ENCODE measurements around the gene SETDB2. TPM values are rescaled to one million over a fixed set of nuclear protein-coding genes. Genes with fewer than 3 reads are reported as not detected.

Gene SETDB2
- polyA plus RNA-seq, 3 donors from 2014 or later = 5.5 to 8.8 (median 7.5) TPM

DNA sequence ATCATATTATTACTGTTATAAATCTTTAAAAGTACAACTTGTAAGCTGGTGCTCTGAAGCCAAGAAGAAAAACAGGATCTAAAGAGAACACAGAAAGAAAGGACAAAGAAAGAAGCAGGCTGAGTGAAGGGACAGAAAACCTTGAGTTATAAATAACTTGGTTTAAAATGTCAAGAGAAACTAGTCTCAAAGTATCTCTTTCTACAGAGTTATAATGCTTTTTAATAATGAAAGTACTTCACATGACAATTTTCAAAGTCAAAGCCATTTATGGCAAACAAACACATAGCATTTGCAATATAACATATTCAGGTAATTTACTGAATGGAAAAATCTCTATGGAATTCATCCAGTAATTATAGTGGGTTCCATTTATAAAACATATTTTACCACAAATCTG lies 33.6 kb upstream of the SETDB2 start:
- H3K27ac Mint-ChIP-seq = no peak overlapping the region

GRCh38 chr13:49411353-49411752 lies 32.7 kb upstream of the SETDB2 start:
- Mint-ChIP-seq H3K4me1 (no peaks in the 10 kb centered on the region), H3K27me3 (ENCODE audit: low read depth in 3 of 3) (peaks cover 0 to 3% (median 0%) of the 10 kb centered on the region in 3 donors), H3K27ac (no peak overlapping the region), H3K36me3 (peaks cover 0 to 15% (median 3%) of the 10 kb centered on the region in 3 donors), H3K4me3 (no peak overlapping the region), H3K9me3 (peaks cover 0 to 5% (median 1%) of the 10 kb centered on the region in 6 donors)
- DNase-seq = no peak

More for the DNA sequence above, 33.6 kb upstream of the SETDB2 start:
- Mint-ChIP-seq H3K27me3 (ENCODE audit: low read depth in 3 of 3) (peaks cover 0 to 3% (median 0%) of the 10 kb centered on the region in 3 donors), H3K9me3 (peaks cover 0 to 10% (median 2%) of the 10 kb centered on the region in 6 donors), H3K36me3 (peaks cover 3 to 15% (median 4%) of the 10 kb centered on the region in 3 donors), H3K4me1 (no peaks in the 10 kb centered on the region), H3K4me3 (no peak overlapping the region)
- no peak for DNase-seq

GRCh38 chr13:49412749-49413148 lies 31.3 kb upstream of the SETDB2 start:
- H3K27ac Mint-ChIP-seq = no peak overlapping the region
- peaks cover 0 to 15% (median 3%) of the 10 kb centered on the region in 3 donors for H3K36me3 Mint-ChIP-seq
- H3K4me1 Mint-ChIP-seq = no peaks in the 10 kb centered on the region

DNA sequence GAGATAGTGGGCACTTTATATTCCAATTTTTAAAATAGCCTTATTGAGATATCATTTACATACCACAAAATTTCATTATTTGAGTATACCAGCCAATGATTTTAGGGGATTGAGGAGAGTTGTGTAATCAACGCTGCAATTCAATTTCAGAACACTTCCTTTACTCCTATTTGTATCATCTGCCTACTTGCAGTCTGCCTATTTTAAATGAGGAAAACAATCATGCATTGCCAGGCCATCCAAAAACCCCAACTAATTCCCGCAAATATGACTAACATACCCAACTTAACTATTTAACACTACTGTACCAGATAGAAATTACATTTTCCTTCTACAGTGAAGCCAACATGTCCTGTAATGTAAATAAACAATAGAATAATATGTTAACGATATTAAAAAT lies 26.9 kb upstream of the SETDB2 start:
- Mint-ChIP-seq H3K27me3 (ENCODE audit: low read depth in 3 of 3) (peaks cover 0 to 2% (median 0%) of the 10 kb centered on the region in 3 donors), H3K36me3 (peaks cover 0 to 18% (median 3%) of the 10 kb centered on the region in 3 donors), H3K4me1 (no peaks in the 10 kb centered on the region), H3K27ac (no peak overlapping the region), H3K4me3 (no peak overlapping the region), H3K9me3 (no peaks in the 10 kb centered on the region)
- no peak for DNase-seq

More at GRCh38 chr13:49412749-49413148, 31.3 kb upstream of the SETDB2 start:
- H3K27me3 Mint-ChIP-seq (ENCODE audit: low read depth in 3 of 3) = peaks cover 0 to 3% (median 0%) of the 10 kb centered on the region in 3 donors
- no peak overlapping the region for H3K4me3 Mint-ChIP-seq
- no peak for DNase-seq
- no peaks in the 10 kb centered on the region for H3K9me3 Mint-ChIP-seq

DNA sequence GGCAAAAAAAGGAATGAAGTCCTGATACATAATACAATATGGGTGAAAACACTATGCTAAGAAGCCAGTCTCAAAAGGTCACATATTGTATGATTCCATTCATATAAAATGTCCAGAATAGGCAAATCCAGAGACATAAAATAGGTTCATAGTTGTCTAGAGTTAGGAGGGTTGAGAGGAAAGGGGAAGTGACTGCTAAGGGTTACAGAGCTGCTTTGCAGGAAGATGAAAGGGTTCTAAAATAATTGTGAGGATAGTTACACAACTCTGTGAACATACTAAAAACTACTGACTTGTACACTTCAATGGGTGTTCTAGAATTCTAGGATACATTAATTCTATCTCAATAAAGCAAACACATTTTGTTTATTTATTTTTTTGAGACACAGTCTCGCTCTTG lies 25.9 kb upstream of the SETDB2 start:
- no peak overlapping the region for H3K27ac Mint-ChIP-seq
- peaks cover 0 to 18% (median 3%) of the 10 kb centered on the region in 3 donors for H3K36me3 Mint-ChIP-seq
- no peaks in the 10 kb centered on the region for H3K4me1 Mint-ChIP-seq
- no peaks in the 10 kb centered on the region for H3K9me3 Mint-ChIP-seq
- peaks cover 0 to 2% (median 2%) of the 10 kb centered on the region in 3 donors for H3K27me3 Mint-ChIP-seq (ENCODE audit: low read depth in 3 of 3)
- no peak overlapping the region for H3K4me3 Mint-ChIP-seq
- no peak for DNase-seq

DNA sequence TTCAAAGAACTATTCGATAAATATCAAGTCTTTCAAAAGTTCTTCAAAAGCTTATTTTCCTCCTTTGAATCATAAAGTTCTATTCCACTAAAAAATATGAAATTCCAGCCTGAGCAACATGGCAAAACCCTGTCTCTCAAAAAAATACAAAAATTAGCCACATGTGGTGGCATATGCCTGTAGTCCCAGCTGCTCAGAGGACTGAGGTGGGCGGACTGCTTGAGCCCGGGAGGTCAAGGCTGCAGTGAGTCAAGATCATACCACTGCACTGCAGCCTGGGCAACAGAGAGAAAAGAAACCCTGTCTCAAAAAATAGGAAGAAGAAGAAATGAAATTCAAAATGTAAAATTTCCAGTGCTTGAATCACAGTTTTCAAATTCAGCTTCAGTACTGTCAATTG lies 24.8 kb upstream of the SETDB2 start:
- no peak for DNase-seq
- peaks cover 0 to 2% (median 2%) of the 10 kb centered on the region in 3 donors for H3K27me3 Mint-ChIP-seq (ENCODE audit: low read depth in 3 of 3)
- H3K27ac Mint-ChIP-seq = no peak overlapping the region
- no peaks in the 10 kb centered on the region for H3K9me3 Mint-ChIP-seq
- no peak overlapping the region for H3K4me3 Mint-ChIP-seq
- peaks cover 0 to 7% (median 3%) of the 10 kb centered on the region in 3 donors for H3K36me3 Mint-ChIP-seq
- H3K4me1 Mint-ChIP-seq = no peaks in the 10 kb centered on the region

GRCh38 chr13:49421391-49421790 lies 22.7 kb upstream of the SETDB2 start:
- H3K9me3 Mint-ChIP-seq = no peaks in the 10 kb centered on the region
- H3K4me1 Mint-ChIP-seq = no peaks in the 10 kb centered on the region
- peak in 1 of 3 donors; percentile 30 for DNase-seq

DNA sequence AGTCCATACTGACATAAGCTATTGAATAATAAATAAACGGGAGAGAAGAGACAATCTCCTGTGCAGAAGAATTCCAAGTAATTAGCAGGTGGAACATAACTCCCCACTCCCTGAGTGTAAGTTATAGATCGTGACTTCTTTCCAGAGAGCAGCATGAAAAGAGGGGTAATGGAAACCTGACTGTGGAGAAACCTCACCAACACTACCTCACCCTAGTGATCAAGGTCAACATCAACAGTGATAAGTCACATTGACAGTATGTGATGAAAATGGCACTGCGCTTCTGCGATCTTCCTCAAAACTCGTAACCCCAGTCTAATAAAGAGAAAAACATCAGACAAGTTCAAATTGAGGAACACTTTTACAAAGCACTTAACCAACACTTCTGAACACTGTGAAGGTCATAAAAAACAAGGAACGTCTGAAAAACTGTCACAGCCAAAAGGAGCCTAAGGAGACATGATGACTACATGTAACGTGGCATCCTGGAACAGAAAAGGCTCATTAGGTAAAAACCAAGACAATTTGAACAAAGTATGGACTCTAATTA lies 20.0 kb upstream of the SETDB2 start:
- Mint-ChIP-seq H3K27me3 (ENCODE audit: low read depth in 3 of 3) (peaks cover 0 to 2% (median 2%) of the 10 kb centered on the region in 3 donors), H3K4me1 (no peaks in the 10 kb centered on the region), H3K4me3 (no peak overlapping the region), H3K9me3 (no peaks in the 10 kb centered on the region), H3K36me3 (peaks cover 0 to 14% (median 3%) of the 10 kb centered on the region in 3 donors), H3K27ac (no peak overlapping the region)
- no peak for DNase-seq

More at GRCh38 chr13:49421391-49421790, 22.7 kb upstream of the SETDB2 start:
- no peak overlapping the region for H3K27ac Mint-ChIP-seq
- peaks cover 0 to 7% (median 3%) of the 10 kb centered on the region in 3 donors for H3K36me3 Mint-ChIP-seq
- H3K27me3 Mint-ChIP-seq (ENCODE audit: low read depth in 3 of 3) = peaks cover 0 to 2% (median 2%) of the 10 kb centered on the region in 3 donors
- no peak overlapping the region for H3K4me3 Mint-ChIP-seq

DNA sequence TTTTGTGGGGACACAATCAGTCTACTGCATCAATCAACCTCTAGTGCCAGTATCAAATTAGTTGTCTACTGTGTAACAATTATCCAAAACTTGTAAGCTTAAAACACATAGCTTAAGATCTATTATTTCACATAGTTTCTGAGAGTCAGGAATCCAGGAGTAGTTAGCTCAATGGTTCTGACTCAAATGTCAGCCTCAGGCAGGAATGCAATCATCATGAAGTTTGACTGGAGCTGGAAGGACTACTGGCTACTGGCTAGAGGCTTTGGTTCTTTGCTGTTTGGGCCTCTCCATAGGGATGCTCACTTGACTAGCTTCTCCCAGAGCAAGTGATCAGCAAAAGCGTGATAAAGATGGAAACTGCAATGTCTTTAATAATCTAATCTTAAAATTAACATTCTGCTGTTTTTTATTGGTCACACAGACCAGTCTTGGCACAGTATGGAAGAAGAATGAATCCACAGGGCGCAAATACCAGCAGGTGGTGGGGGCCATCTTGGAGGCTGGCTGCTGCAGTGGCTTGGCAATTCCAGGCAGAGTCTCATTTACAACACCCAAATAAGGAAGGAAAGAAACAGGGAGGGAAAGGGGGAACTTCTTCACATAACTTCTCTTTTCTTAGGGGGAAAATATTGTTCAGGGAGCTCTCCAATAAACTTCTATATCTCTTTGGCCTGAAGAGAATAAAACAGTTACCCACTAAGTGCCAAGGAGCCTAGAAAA lies 15.9 kb upstream of the SETDB2 start:
- Mint-ChIP-seq H3K27me3 (ENCODE audit: low read depth in 3 of 3) (no peaks in the 10 kb centered on the region), H3K4me3 (no peak overlapping the region), H3K4me1 (no peaks in the 10 kb centered on the region), H3K27ac (no peak overlapping the region), H3K9me3 (no peaks in the 10 kb centered on the region), H3K36me3 (peaks cover 9 to 15% (median 10%) of the 10 kb centered on the region in 3 donors)
- no peak for DNase-seq

GRCh38 chr13:49429121-49429520 lies 15.0 kb upstream of the SETDB2 start:
- Mint-ChIP-seq H3K9me3 (no peaks in the 10 kb centered on the region), H3K36me3 (peaks cover 12 to 21% (median 12%) of the 10 kb centered on the region in 3 donors), H3K4me1 (no peaks in the 10 kb centered on the region), H3K27me3 (ENCODE audit: low read depth in 3 of 3) (no peaks in the 10 kb centered on the region), H3K4me3 (no peak overlapping the region), H3K27ac (no peak overlapping the region)
- DNase-seq = no peak

DNA sequence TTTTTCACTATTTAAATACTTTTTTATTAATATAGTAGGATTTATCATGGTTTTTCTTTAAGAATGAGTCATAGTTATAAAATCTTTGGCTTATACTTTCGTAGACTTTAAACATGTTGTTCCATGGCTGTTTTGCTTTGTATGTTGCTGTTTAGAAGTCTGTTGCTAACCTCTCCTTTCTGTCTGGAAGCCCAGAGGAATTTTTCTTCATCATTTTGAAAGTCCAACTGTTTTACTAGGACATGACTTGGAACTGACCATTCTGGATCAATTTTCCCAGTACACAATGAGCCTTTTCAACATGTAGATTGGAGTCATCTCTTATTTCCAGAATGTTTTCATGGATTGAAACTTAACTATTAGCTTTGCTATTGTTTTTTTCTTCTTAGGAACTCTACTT lies 8.1 kb upstream of the SETDB2 start:
- Mint-ChIP-seq H3K9me3 (no peaks in the 10 kb centered on the region), H3K27ac (no peak overlapping the region), H3K27me3 (ENCODE audit: low read depth in 3 of 3) (peaks cover 0 to 1% (median 0%) of the 10 kb centered on the region in 3 donors), H3K4me3 (no peak overlapping the region), H3K36me3 (peaks cover 13 to 16% (median 16%) of the 10 kb centered on the region in 3 donors), H3K4me1 (no peaks in the 10 kb centered on the region)
- DNase-seq = no peak

GRCh38 chr13:49436890-49437289 lies 7.2 kb upstream of the SETDB2 start:
- Mint-ChIP-seq H3K4me3 (no peak overlapping the region), H3K36me3 (peaks cover 13 to 16% (median 16%) of the 10 kb centered on the region in 3 donors), H3K4me1 (no peaks in the 10 kb centered on the region), H3K27me3 (ENCODE audit: low read depth in 3 of 3) (peaks cover 0 to 1% (median 0%) of the 10 kb centered on the region in 3 donors), H3K9me3 (no peaks in the 10 kb centered on the region), H3K27ac (no peak overlapping the region)
- no peak for DNase-seq

GRCh38 chr13:49437705-49438104 lies 6.4 kb upstream of the SETDB2 start:
- Mint-ChIP-seq H3K27ac (peak overlapping the region in 1 of 6 donors; percentile 24), H3K36me3 (peaks cover 8 to 12% (median 9%) of the 10 kb centered on the region in 3 donors), H3K4me3 (no peak overlapping the region), H3K9me3 (no peaks in the 10 kb centered on the region), H3K27me3 (ENCODE audit: low read depth in 3 of 3) (peaks cover 0 to 1% (median 0%) of the 10 kb centered on the region in 3 donors), H3K4me1 (peaks cover 0 to under 1% of the 10 kb centered on the region in 2 donors)
- DNase-seq = no peak

DNA sequence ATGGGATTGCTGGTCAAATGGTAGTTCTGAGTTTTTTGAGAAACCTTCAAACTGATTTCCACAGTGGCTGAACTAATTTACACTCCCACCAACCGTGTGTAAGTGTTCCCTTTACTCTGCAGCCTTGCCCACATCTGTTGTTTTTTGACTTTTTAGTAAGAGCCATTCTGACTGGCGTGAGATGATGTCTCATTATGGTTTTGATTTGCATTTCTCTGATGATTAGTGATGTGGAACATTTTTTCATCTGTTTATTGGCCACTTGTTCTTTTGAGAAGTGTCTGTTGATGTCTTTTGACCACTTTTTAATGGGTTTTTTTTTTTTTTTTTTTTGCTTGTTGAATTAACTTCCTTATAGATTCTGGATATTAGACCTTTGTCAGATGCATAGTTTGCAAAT lies 4.5 kb upstream of the SETDB2 start:
- no peak for DNase-seq
- no peak overlapping the region for H3K27ac Mint-ChIP-seq
- H3K9me3 Mint-ChIP-seq = no peaks in the 10 kb centered on the region
- peaks cover 0 to 5% (median 3%) of the 10 kb centered on the region in 3 donors for H3K36me3 Mint-ChIP-seq
- H3K27me3 Mint-ChIP-seq (ENCODE audit: low read depth in 3 of 3) = peaks cover 5 to 10% (median 9%) of the 10 kb centered on the region in 3 donors
- H3K4me3 Mint-ChIP-seq = no peak overlapping the region
- peaks cover 15 to 16% of the 10 kb centered on the region in 2 donors for H3K4me1 Mint-ChIP-seq
